Keratinocyte (primary cell): ENCODE data around the gene KATNBL1. TPM values are rescaled to one million over a fixed set of nuclear protein-coding genes. Genes with fewer than 3 reads are reported as not detected.

Experiments
- DNase-seq: peaks from one replicate; pipeline ENCODE4 v3.0.0-alpha.2; 2011; ENCODE audit warnings: low read depth, missing footprints, low spot score
- FAIRE-seq: peaks from 2 replicates; lab custom pipeline; 2011; peaks lifted over from hg19 to GRCh38; lab: Jason Lieb, UNC
- H2AFZ ChIP-seq: 2 replicates; pipeline ENCODE4 v1.6.0; 2012; ENCODE audit warnings: low read length, control low read depth, inconsistent platforms; ENCODE audit not compliant: control insufficient read depth
- H3K27ac ChIP-seq: 2 replicates; pipeline ENCODE4 v1.5.1; 2011; ENCODE audit warnings: low read length; ENCODE audit not compliant: control insufficient read depth, insufficient read depth
- H3K27me3 ChIP-seq: 3 replicates; pipeline ENCODE4 v1.6.0; 2011; ENCODE audit warnings: low read length; ENCODE audit not compliant: control insufficient read depth, insufficient read depth; ENCODE audit errors: extremely low read depth
- H3K36me3 ChIP-seq, 2 experiments: 2 replicates in 1 of 2; 3 replicates in 1 of 2; pipeline ENCODE4 v1.5.1; 2011; ENCODE audit warnings: low read length in 2 of 2, mild to moderate bottlenecking in 1 of 2; ENCODE audit not compliant: control insufficient read depth in 2 of 2, insufficient read depth in 2 of 2; ENCODE audit errors: extremely low read depth in 1 of 2
- H3K4me1 ChIP-seq: 3 replicates; pipeline ENCODE4 v1.5.1; 2011; ENCODE audit warnings: low read length; ENCODE audit not compliant: control insufficient read depth, insufficient read depth; ENCODE audit errors: extremely low read depth
- H3K4me2 ChIP-seq: 3 replicates; pipeline ENCODE4 v1.6.0; 2011; ENCODE audit warnings: low read depth, low read length; ENCODE audit not compliant: control insufficient read depth, insufficient read depth; ENCODE audit errors: extremely low read depth
- H3K4me3 ChIP-seq, 3 experiments: fragments of 200-600 bp in 1 of 3; sonication (generic) in 1 of 3; 2 replicates in 2 of 3; 3 replicates in 1 of 3; pipeline ENCODE4 v1.5.1; 2011 to 2016; ENCODE audit warnings: low read length in 3 of 3, mild to moderate bottlenecking in 3 of 3, control low read depth in 2 of 3, inconsistent platforms in 1 of 3, low read depth in 1 of 3, mixed read lengths in 1 of 3, mixed run types in 1 of 3, moderate library complexity in 1 of 3; ENCODE audit not compliant: control insufficient read depth in 2 of 3, insufficient read depth in 2 of 3; ENCODE audit errors: extremely low read depth in 1 of 3
- H3K79me2 ChIP-seq: 2 replicates; pipeline ENCODE4 v1.6.0; 2012; ENCODE audit warnings: low read length; ENCODE audit not compliant: control insufficient read depth, insufficient read depth
- H3K9ac ChIP-seq: 3 replicates; pipeline ENCODE4 v1.6.0; 2011; ENCODE audit warnings: low read length; ENCODE audit not compliant: control insufficient read depth, insufficient read depth; ENCODE audit errors: extremely low read depth
- H3K9me1 ChIP-seq: 3 replicates; pipeline ENCODE4 v1.6.0; 2011; ENCODE audit warnings: low read length; ENCODE audit not compliant: control insufficient read depth, insufficient read depth; ENCODE audit errors: extremely low read depth
- H3K9me3 ChIP-seq: 2 replicates; pipeline ENCODE4 v1.5.1; 2012; ENCODE audit warnings: low read depth, low read length; ENCODE audit not compliant: control insufficient read depth
- H4K20me1 ChIP-seq: 3 replicates; pipeline ENCODE4 v1.6.0; 2011; ENCODE audit warnings: low read length; ENCODE audit not compliant: control insufficient read depth, insufficient read depth; ENCODE audit errors: extremely low read depth
- CTCF ChIP-seq, 3 experiments: IDR thresholded peaks in 1 of 3; conservative IDR thresholded peaks in 1 of 3; optimal IDR thresholded peaks in 1 of 3; 2 replicates in 2 of 3; 3 replicates in 1 of 3; pipeline versions ENCODE3 to v1.5.1; 2011; ENCODE audit warnings: low read length in 3 of 3, mild to moderate bottlenecking in 3 of 3, moderate library complexity in 2 of 3, control low read depth in 1 of 3, inconsistent platforms in 1 of 3; ENCODE audit not compliant: insufficient read depth in 2 of 3; ENCODE audit errors: extremely low read depth in 1 of 3
- EZH2 ChIP-seq: IDR thresholded peaks from one replicate; pipeline ENCODE4 v1.6.1; 2012; ENCODE audit warnings: inconsistent platforms, mild to moderate bottlenecking, low read length, moderate library complexity
- dilution Hi-C: fragments of 300-500 bp; cut with MboI; formaldehyde crosslinking; loops from one replicate; pipeline ENCODE4 v1.7.0; 2020; ENCODE audit warnings: low sequenced_read_pairs; ENCODE audit not compliant: extremely low pct_ligation_motif_present
- polyA plus RNA-seq, 5 experiments: library from polyadenylated mRNA; depleted of rRNA in 3 of 5; stranded (reverse) in 3 of 5; stranded (forward) in 1 of 5; unstranded in 1 of 5; fragments of >200 nt; gene quantifications; 1 replicate in 1 of 5; 2 replicates in 3 of 5; 3 replicates in 1 of 5; pipeline versions ENCODE4 v1.2.1 to v1.2.3, GENCODE V29; 2011 to 2012; ENCODE audit warnings: missing spikeins in 2 of 5, low read depth in 1 of 5, low replicate concordance in 1 of 5

Gene KATNBL1
- polyA plus RNA-seq, 1 donor (not counting 4 experiments of a cell fraction or from before 2014, with no cell fraction given) = 54.0 TPM

GRCh38 chr15:34223904-34224596 lies 14.2 kb upstream of the KATNBL1 start:
- no peaks in the 10 kb centered on the region for H4K20me1 ChIP-seq
- peak overlapping the region; percentile 91 for H3K27ac ChIP-seq
- H3K9me3 ChIP-seq = no peaks in the 10 kb centered on the region
- peaks cover 3 to 11% of the 10 kb centered on the region in 2 experiments for H3K36me3 ChIP-seq
- no peaks in the 10 kb centered on the region for H3K27me3 ChIP-seq
- H3K4me1 ChIP-seq = peaks cover 9% of the 10 kb centered on the region
- FAIRE-seq (no peak), DNase-seq (no peak)
- dilution Hi-C loops = no loop called here
- H3K79me2 ChIP-seq = peaks cover 30% of the 10 kb centered on the region
- H2AFZ ChIP-seq = peak overlapping the region; percentile 79
- peak overlapping the region; percentile 95 for H3K9ac ChIP-seq
- peak overlapping the region; percentile 81 for H3K4me2 ChIP-seq
- H3K4me3 ChIP-seq = peak overlapping the region; percentile 54 to 98 (median 64)
- TF ChIP-seq EZH2 (no peak), CTCF (optimal IDR thresholded peaks at IDR 0.05 in 1 of 3, IDR thresholded peaks at IDR 0.05 in 1 of 3, conservative IDR thresholded peaks at IDR 0.05 in 1 of 3; ENCODE audit: extremely low read depth in 1 of 3, insufficient read depth in 2 of 3, low read length in 3 of 3) (peak in 1 of 3 experiments; percentile 17)
- no peaks in the 10 kb centered on the region for H3K9me1 ChIP-seq

- H3K27ac ChIP-seq = peak overlapping the region; percentile 47
- H3K9ac ChIP-seq = no peak overlapping the region
- dilution Hi-C loops = no loop called here
- no peaks in the 10 kb centered on the region for H4K20me1 ChIP-seq
- DNase-seq = no peak
- H3K9me1 ChIP-seq = no peaks in the 10 kb centered on the region
- no peaks in the 10 kb centered on the region for H3K9me3 ChIP-seq
- no peaks in the 10 kb centered on the region for H3K27me3 ChIP-seq
- no peak for TF ChIP-seq CTCF (optimal IDR thresholded peaks at IDR 0.05 in 1 of 3, IDR thresholded peaks at IDR 0.05 in 1 of 3, conservative IDR thresholded peaks at IDR 0.05 in 1 of 3; ENCODE audit: extremely low read depth in 1 of 3, insufficient read depth in 2 of 3, low read length in 3 of 3)
- TF ChIP-seq EZH2 = no peak
- H2AFZ ChIP-seq = no peak overlapping the region
- H3K79me2 ChIP-seq = no peaks in the 10 kb centered on the region
- no peaks in the 10 kb centered on the region for H3K36me3 ChIP-seq
- no peak overlapping the region for H3K4me3 ChIP-seq
- H3K4me1 ChIP-seq = peaks cover 9% of the 10 kb centered on the region
- FAIRE-seq = peak; percentile 90
- peak overlapping the region; percentile 49 for H3K4me2 ChIP-seq
These were observed 7.8 kb upstream of the KATNBL1 start for GRCh38 chr15:34217587-34218225.
